ENCODE data around the gene GLB1L.

Gene GLB1L

DNA sequence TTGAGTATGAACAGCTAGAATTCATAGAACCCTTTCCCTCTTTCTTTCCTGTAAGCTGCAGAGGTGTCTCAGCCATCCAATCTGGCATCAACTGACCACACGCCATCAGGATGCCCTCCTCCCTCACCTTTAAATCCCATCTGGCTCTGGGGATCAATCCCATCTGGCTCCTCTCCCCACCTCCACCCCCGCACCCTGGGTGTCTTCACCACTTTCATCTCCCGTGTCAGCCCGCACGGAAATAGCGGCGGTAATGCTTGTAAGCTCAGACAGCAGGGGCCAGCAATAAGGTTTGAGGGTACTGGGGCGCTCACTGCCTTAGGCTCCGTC is 7.3 kb upstream of the GLB1L start:
- DNase-seq, result no peak

DNA sequence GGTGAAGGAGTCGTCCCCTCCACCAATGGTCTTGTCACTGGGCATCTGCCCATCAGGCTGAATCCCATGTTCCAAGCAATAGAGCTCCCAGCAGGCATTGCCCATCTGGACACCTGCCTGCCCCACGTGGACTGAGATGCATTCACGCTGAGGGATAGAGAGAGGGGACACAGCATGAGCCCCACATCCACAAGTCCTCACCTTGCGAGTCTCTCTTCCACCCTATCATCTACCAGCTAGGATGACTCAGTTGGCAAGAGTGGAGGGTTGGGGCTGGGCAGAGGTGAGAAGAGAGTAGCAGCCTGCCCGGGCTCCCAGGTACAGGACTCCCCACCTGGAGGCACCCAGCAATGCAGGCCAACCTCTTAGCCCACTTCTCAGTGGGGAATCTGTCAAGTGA is 6.8 kb upstream of the GLB1L start:
- peak; percentile 16 for DNase-seq

DNA sequence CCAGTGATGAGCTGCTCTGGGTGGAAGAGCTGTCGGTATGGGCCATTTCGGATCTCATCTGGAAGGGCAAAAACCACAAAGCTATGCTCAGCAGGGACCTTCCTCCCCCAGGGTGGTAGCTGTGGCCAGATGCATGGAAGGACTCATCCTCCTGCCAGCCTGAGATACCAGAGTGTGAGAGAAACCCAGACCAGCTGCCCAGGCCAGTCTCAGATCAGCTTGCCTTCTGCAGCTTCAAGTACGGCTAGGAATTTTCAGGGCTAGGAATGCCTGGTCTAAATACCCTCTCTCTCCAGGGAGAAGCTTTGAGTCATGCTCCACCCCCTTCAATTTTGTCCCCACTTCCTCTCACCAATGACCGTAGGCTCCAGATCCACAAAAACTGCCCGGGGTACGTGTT is 6.4 kb upstream of the GLB1L start:
- no peak for DNase-seq

DNA sequence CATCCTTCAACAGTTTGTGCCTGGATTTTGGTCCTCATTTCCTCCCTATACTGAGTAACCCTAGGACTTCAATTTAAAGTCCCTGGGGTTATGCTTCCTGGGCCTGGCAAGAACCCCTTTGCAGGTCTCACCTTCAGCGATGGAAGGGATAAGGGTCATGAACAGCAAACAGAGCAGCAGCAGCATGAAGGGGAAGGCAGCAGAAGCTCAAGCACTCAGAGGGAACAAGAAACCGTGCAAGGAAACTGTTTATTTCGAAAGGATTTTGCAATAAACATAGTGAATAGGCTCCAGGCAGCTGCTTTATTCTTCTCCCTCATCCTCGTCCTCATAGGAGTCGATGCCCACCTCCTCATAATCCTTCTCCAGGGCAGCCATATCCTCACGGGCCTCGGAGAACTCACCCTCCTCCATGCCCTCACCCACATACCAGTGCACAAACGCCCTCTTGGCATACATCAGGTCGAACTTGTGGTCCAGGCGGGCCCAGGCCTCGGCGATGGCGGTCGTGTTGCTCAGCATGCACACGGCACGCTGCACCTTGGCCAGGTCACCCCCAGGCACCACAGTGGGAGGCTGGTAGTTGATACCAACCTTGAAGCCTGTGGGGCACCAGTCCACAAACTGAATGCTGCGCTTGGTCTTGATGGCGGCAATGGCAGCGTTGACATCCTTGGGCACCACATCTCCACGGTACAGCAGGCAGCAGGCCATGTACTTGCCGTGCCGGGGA is 5.0 kb upstream of the GLB1L start:
- DNase-seq, result no peak

DNA sequence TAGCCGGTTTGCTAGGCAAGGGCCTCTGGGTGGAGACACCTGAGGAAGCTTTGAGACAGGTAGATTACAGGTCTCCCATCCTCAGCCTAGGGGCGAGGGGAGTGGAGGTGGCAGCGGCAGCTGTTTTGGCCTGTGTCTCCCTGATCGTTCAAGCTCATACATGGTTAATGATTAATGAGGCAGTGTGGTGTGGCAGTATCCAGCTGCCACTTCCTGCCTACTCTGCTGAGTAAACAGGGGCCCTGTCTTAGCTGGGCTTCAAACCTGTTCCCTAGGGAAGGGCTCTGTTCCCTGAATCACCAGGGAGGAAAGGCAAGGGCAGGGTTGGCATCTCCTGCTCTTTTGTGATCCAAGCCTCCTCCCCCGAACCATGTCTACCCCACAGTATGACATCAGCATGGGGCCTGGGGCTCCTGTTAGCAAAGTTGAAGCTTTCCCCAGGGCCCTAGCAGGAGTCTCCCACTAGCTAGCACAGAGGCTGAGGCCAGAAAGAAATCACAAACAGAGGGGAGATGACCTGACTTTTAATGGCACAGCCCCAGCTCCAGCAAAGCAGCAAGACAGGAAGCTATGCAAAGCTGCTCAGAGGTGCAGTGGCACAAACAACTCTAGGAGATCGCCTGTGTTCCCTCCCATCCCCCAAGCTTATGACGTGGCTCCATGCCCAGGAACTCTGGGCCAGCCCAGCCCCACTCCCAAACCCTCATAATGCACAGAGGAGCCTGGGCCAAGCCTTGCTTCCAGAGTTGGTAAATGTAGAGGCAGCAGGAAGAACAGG is 4.1 kb upstream of the GLB1L start:
- DNase-seq, result peak; percentile 90

DNA sequence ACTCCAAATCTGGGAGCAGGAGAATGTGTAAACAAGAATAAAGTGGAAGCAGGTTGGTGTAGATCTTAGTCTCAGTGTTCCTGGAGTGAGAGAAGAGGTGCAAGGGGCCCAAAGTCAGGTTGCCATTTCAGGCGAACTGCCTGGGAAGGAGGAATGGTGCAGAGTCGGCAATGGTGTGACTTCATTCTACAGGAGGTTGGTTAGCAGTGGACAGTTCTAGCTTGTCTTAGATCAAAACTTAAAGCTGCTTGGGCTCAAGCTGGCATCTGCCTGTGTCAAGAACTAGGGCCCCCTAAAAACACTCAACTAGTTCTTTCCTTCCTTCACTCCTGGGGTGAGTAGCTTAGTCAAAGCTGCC is 3.6 kb upstream of the GLB1L start:
- DNase-seq, result no peak

DNA sequence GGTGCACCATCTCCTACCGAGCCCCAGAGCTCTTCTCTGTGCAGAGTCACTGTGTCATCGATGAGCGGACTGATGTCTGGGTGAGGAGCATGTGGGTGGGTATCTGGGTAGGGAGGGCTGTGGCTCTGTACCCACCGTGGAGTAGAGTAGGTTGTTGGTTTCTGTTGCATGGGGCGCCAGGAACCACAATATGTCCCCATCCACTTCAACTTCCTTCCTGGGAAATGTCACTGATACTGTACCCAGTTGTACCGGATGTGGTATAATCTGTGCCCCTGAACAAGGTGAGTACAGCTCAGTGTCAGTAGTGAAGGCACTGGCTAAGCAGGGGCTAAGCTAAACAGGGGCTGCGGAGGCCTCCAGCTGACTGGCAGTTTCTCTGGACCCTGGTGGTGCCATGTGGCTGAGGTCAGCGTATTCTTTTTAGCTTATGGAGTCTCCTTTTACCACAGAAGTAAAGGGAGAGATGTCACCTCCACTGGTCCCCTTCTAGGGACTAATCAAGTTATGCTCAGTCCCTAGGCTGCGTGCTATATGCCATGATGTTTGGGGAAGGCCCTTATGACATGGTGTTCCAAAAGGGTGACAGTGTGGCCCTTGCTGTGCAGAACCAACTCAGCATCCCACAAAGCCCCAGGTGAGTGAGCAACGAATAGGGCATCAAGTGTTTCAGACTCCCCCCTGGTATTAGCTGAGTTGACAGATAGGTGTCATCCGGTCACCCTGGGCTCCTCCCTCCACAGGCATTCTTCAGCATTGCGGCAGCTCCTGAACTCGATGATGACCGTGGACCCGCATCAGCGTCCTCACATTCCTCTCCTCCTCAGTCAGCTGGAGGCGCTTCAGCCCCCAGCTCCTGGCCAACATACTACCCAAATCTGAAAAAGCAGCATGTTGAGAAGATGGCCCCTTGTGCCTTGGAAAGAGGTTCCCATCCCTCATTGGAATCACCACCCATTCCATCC is 2.7 kb upstream of the GLB1L start:
- no peak for DNase-seq

DNA sequence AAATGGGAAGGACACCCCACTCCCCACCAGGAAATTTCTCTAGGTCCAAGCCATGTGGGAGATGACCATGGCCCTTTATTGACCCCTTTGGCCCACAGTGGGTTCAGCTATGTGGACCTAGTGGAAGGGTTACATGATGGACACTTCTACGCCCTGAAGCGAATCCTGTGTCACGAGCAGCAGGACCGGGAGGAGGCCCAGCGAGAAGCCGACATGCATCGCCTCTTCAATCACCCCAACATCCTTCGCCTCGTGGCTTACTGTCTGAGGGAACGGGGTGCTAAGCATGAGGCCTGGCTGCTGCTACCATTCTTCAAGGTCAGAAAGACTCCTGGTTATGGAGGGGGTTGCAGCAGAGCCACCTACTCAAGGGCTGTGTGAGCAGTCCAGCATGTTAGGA is 1.3 kb upstream of the GLB1L start:
- no peak for DNase-seq

DNA sequence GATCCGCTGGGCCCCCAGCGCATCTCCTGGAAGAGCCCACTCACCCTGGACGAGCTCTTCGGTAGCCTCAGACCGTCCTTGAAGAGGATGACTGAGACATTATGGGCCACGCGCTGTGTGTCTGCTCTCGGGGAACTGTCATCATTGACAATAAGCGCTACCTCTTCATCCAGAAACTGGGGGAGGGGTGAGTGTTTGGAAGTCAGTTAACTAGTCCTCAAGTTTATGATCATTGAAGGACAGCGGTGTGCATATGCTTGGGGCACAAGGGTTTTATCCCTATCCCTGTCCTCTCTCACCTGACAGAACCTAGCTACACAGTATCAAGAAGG is 621 bp upstream of the GLB1L start:
- no peak for DNase-seq

DNA sequence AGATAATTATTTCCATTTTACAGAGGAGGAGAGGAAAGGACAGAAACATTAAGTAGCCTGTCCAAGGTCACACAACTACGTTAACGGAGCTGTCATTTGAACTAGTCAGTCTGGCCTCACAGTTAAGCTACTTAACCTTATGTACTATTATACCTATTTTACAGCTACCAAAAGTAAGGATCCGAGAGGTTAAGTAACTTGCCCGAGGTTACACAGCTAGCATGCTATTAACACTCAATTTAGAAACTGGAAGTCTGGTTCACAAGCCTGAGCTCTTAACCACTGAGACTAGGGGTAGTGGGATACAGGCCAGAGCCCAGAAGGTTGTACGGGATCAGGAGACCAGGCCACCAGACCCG is 476 bp downstream of the GLB1L start:
- no peak for DNase-seq

DNA sequence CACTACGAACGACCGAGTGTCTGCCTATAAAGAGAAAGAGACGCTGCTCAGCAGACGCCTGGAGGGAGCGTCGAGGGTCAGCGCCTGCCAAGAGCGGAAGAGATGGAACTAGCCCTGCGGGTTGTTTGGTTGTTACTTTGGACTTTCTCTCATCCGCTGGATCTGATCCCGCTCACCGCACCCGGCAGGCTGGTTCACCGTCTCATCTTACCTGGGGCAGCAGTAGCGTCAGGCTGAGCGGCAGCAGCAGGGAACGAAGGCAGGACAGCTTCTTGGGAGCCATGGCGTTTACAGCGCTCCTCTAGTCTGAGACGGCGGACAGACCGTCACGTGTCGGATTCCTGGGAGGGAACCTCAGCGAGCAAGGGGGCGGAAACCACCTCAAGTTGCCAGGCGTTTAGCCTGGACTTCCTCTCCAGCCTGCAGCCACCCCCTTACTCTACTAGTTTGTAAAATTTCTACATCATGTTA is 1.9 kb downstream of the GLB1L start:
- DNase-seq, result no peak

DNA sequence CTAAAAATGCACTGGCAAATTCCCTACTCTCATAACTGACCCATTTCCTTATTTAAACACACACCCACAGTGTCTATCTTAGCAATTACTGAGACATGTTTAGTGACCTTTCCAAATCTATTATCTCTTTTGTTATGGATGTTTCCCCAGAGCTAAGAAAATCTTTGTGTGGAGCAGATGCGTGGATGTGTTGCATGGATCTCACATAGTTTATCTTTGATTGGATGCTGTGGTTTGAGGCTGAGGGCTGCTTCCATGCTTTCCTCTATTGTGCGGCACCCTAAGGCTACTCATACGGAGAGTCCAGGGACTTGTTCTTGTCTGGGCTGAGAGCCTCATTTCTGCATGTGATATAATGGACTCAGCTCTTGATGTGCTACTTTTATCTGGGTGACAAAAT is 10.9 kb downstream of the GLB1L start:
- no peak for DNase-seq

DNA sequence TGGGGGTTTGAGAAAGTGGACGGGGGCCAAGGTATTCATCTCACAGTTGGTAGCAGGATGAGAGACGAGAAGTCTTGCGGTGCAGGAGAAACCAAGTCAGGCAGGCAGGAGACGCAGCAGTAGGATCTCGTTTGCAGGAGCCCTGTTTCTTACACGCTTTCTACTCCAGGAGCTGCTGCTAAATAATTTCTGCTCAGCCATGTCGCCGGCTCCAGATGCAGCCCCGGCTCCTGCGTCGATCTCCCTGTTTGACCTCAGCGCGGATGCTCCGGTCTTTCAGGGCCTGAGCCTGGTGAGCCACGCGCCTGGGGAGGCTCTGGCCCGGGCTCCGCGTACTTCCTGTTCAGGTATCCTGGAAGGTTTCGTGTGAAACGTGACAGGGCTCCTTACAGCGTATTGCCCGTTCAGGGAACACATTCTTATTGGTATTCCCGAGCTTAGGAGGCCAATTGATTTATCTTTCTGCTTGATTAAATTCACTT is 15.1 kb downstream of the GLB1L start:
- peak; percentile 17 for DNase-seq

DNA sequence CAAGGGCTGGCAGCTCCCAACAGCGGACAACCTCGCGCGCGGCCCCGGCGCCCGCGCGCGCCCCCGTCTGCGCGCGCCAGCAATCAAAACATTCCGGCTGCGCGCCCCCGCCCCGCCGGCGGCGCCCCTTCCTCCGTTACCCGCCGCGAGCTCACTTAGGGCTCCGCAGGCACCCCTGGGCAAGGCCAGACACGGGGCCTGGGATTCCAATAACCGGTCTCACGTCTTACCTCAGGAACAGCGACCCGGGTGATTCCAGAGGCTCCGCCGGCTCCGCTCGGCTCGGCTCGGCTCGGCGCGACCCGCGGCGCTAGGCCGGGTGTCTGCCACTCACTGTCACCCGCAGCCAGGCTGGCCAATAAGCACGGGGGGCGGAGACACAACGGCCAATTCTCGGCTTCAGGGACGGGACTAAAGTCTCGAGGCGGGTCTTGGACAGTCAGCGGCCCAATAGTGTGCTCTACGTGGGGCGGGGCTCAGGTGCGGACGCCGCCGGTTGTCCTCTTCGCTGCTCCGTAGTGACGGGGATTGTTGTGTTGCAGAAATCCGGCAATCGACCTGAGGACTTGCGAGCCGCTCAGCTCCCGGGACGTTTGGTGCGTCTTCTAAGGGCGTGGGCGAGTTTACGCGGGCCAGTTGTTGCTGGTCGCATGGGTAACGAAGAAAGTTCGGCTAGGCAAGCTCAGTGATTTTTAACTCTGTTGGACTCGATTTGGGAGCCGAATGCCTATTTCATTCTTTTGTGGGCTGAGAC is 15.8 kb downstream of the GLB1L start, which contains the start of the genes ANKZF1 and ATG9A:
ANKZF1 (plus strand) TSS at position 502 of the 754 bp plus-strand sequence. CDS start 452 bp downstream, outside the sequence.
ATG9A (minus strand) TSS at position 332 of the 754 bp plus-strand sequence. CDS start 1,612 bp downstream, outside the sequence.
- DNase-seq, result peak; percentile 99

DNA sequence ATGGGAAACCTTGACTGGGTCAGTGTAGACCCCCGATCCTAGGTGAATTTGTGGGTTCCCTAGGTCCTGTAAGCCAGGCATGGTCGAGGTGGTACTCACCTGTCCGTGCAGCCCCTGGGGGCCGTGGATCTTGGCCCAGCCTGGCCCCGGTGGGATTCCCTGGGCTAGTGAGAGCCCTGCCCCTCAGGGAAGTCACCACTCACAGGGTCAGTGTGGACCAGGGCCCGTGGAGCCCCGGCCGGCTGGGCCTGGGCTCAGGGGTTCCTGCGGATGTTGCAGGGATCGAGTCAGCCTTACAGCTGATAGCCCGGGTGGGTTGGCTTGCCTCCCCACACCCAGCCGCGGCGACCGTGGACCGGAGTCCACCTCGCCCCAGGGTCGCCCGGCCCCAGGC is 16.3 kb downstream of the GLB1L start:
- no peak for DNase-seq

DNA sequence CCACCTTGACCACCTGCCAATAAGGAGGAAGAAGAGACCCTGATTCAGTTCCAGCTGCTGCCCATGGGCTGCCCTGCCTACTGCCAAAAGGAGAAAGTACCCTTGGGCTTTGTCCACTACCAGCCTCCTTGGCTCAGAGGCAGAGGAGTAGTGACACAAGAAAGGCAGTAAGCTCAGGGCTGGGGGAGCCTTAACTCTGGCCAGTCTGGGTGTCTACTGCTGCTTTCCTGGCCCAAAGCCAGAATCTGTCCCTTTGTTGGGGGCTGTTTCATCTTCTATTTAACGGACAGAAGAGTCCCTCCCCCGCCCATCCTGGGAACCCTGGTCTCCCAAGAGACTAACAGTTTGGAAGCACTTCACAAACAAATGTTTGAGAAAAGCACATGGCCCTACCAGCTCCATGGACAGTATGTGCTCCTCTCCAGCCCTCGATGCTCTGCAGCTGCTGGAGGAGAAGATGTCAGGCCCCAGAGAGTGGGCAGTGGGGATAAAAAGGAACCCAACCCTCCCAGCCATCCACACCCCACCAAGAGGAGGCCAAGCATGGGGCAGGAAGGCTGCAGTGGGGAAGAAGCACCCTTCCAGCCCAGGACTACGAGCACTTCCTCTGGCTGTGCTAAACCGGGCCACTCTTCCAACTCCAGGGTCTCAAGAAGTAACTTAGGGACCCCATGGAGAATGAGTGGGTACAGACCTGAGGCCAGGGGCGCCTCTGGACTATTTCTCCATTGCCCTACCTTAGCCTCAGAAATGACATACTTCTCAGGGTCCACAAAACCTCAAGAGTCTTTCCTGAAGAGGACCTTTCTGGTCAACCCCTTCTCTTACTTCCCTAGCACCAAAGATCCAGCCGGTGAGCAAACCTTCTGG is 17.0 kb downstream of the GLB1L start:
- no peak for DNase-seq

DNA sequence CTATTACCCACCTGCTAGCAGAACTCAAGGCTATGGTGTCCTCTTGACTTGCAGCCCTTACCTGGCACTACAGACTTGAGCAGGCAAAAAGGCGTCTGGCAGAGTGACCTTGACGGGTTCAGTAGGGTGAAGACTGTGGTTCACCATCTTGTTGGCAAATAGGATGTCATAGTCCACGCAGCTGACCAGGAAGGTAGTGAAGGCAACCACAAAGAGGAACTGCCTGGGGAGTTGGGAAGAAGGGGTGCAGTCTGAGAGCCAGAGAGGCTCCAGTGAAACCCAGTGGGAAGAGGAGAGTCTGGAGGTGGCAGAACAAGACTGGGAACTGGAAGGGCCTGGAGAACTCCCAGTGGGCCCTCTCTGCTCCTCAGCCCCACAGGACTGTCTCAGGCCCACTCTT is 19.9 kb downstream of the GLB1L start:
- no peak for DNase-seq

DNA sequence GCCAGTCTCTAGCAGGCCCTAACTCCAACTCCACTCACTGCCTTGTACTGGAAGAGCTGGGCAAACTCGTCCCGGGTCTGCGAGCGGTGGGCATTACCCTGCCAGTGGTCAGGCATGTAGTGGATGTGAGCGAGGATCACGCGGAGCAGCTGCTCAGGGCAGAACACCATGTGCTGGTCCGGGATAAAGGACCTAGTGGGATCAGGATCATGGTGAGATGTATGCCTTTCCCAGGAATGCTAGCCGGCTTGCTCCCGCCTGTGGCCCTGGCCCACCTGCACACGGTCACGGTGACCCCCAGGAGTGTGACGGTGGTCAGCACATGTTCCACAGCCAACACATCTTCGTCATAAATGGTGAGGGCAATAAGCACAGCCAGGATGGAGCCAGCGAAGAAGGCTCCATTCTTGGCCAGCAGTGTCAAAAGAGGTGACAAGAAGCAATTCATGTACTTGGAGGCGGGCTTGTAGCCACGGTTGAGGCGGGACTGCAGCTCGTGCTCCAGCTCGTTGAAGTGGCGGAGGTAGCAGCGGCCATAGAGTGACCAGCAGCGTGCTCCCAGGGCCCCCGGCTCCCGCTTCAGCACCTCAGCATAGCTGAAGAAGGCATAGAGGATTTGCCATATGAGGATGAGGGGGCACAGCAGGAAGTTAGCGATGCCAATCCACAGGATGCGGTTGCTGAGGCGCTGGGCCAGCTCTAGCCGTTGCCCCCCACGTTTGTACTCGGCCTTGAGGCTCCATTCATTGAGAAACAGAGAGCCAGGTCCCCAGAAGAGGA is 21.2 kb downstream of the GLB1L start:
- no peak for DNase-seq

DNA sequence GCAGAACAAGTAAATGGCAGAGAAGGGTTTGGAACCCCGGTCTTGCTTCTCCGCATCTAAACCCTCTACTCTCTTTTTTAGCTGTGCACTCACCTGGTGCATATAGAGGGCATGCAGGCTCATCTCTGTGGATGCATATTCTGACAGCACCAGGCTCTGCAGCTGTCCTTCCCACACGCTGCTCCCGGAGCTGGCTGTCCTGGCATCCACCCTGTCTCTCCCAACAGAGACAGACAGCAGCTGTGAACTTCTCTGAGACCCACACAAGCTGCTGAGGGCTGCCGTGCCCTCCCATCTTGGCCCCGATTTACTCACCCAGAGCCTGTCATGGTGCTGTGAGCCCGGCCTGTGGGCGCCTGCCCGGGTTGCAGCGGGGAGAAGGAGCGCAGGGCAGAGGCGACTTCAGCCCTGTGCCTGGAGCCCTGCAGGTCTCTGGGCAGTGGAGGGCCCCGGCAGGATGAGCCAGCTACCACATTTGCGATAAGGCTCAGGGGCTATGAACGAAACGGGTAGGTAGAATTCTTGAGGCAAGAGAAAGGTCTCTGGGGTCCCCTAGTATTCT is 23.2 kb downstream of the GLB1L start:
- DNase-seq, result no peak

DNA sequence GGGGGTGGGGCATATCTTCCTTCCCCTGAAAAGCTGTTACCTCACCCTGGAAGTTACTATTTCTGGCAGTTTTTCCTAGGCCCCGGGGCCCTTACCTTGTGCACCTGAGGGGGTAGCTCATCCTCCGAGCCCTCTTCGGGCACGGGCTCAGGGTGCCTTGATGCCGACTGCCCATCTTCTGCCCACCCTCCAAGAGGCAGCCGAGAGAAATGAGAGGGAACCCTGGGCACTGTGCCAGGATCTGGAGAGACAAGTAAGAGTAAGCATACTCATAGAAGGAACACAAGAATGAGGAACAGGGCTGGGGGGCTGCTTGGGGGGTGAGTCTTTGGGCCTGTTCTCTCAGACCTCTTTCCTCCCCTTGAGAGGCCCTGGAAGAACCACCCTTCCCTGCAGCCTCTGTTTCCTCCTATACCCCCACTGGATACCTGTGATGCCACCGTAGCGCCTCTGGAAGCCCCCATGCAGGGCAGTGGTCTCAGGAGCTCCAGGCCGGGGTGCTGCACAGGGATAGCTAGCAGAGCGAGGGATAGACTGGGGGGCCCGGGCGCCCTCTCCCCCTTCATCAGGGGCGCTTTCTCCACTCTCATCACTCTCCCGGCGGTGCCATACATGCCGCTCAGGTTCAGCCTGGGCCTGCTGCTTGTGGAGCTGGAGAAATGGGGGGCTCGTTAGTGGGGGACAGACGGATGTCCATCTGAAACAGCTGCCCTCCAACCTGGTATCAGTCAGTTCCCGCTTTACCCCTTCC is 24.4 kb downstream of the GLB1L start:
- no peak for DNase-seq

Measured in NCI-H510A treated with DMSO at 0.1 percent for 48 hours (cell line).